Measurements from ENCODE around the gene VN1R5. TPM values are rescaled to one million over a fixed set of nuclear protein-coding genes. Genes with fewer than 3 reads are reported as not detected.

Gene VN1R5
- total RNA-seq, 1 experiment from 2014 or later, result not detected

GRCh38 chr1:247269133-247269532, 13.3 kb downstream of the VN1R5 start:
- Histone ChIP-seq H3T11ph (ENCODE audit: low read length) (no peak overlapping the region), H3K27ac (ENCODE audit: insufficient read length, low read depth, low read length) (no peak overlapping the region), H3K4me1 (ENCODE audit: insufficient read depth, low read length) (no peaks in the 10 kb centered on the region; the same call in 1 of the 2 replicates), H3K9ac (ENCODE audit: extremely low read depth, insufficient read length, low read length) (no peak overlapping the region), H3K23me2 (ENCODE audit: insufficient read length, low read depth, low read length, poor library complexity, severe bottlenecking) (no peaks in the 10 kb centered on the region), H3K56ac (ENCODE audit: insufficient read length, low read depth, low read length) (no peak overlapping the region), H3K23ac (ENCODE audit: insufficient read length, low read depth, low read length) (no peak overlapping the region), H2AK5ac (ENCODE audit: insufficient read length, low read length) (no peak overlapping the region), H2BK15ac (ENCODE audit: low read depth, low read length) (no peak overlapping the region), H2BK120ac (ENCODE audit: low read depth, low read length, poor library complexity, severe bottlenecking) (no peak overlapping the region), H3K79me1 (ENCODE audit: insufficient read depth, low read depth, low read length, poor library complexity, severe bottlenecking) (no peaks in the 10 kb centered on the region), H3K27me3 (ENCODE audit: insufficient read depth, low read length) (no peaks in the 10 kb centered on the region), H4K20me1 (ENCODE audit: control insufficient read depth, insufficient read depth, insufficient read length) (no peaks in the 10 kb centered on the region), H2BK20ac (ENCODE audit: low read depth, low read length, poor library complexity, severe bottlenecking) (no peak overlapping the region), H4K8ac (replicated peaks; ENCODE audit: insufficient read length, low read depth, low read length) (no peak overlapping the region), H2BK5ac (ENCODE audit: insufficient read length, low read length) (no peak overlapping the region), H2BK12ac (ENCODE audit: insufficient read length, low read depth, low read length) (no peak overlapping the region), H3K14ac (ENCODE audit: insufficient read depth, low read length) (no peak overlapping the region), H3K79me2 (ENCODE audit: insufficient read depth, low read length) (no peaks in the 10 kb centered on the region), H3K4ac (ENCODE audit: low read depth, low read length) (no peak overlapping the region), H4K5ac (ENCODE audit: insufficient read length, low read depth, low read length) (no peak overlapping the region), H3K4me2 (ENCODE audit: insufficient read depth, insufficient read length, low read length) (no peak overlapping the region), H3K18ac (ENCODE audit: insufficient read length, low read depth, low read length) (no peak overlapping the region), H4K91ac (ENCODE audit: insufficient read length, low read depth, low read length) (no peak overlapping the region), H3K9me3 (ENCODE audit: control insufficient read depth, low read depth, low read length) (peaks cover 7% of the 10 kb centered on the region), H2AFZ (ENCODE audit: low read length) (no peak overlapping the region)
- Mint-ChIP-seq H3K9me3 (peaks cover 25% of the 10 kb centered on the region in 2 experiments), H3K36me3 (ENCODE audit: insufficient read depth in 1 of 3, low read depth in 3 of 3) (peaks cover 8 to 16% (median 11%) of the 10 kb centered on the region in 3 experiments), H3K4me3 (no peak overlapping the region), H3K27ac (no peak overlapping the region), H3K4me1 (peaks cover 4% of the 10 kb centered on the region in 2 experiments; a peak in 2 of 4 replicates), H3K27me3 (ENCODE audit: low read depth) (peaks cover 2% of the 10 kb centered on the region)
- no peak for DNase-seq
- TF ChIP-seq CTCF (conservative IDR thresholded peaks at IDR 0.05), result no peak
